HG03139 (cell line): ENCODE data around the gene SPSB4.

Experiments used
- ATAC-seq: cut with Tn5 transposase; IDR thresholded peaks from one replicate; pipeline ENCODE4 v1.9.1; 2021; ENCODE audit not compliant: unreplicated experiment

Gene SPSB4

GRCh38 chr3:141052201-141053069, 1.3 kb downstream of the SPSB4 start:
- no peak for ATAC-seq

DNA sequence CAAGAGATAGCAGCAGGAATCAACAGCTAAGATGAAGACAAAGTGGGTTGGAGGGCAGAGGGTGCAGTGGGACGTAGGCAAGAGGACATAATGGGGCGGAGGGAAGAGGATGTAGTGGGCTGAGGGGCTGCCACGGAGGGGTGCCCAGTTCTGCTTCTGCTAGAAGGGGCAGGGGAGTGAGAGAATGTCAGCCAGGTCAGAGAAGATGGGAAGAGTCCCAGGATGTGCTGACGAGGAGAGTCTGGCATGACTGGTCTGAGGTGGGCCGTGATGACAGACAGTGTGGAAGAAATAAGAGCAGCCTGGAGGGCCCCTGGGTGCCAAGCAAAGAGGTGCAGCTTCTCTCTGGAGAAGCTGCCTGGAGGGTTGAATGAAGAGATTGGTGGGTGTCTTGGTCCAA, 4.0 kb downstream of the SPSB4 start:
- no peak for ATAC-seq

DNA sequence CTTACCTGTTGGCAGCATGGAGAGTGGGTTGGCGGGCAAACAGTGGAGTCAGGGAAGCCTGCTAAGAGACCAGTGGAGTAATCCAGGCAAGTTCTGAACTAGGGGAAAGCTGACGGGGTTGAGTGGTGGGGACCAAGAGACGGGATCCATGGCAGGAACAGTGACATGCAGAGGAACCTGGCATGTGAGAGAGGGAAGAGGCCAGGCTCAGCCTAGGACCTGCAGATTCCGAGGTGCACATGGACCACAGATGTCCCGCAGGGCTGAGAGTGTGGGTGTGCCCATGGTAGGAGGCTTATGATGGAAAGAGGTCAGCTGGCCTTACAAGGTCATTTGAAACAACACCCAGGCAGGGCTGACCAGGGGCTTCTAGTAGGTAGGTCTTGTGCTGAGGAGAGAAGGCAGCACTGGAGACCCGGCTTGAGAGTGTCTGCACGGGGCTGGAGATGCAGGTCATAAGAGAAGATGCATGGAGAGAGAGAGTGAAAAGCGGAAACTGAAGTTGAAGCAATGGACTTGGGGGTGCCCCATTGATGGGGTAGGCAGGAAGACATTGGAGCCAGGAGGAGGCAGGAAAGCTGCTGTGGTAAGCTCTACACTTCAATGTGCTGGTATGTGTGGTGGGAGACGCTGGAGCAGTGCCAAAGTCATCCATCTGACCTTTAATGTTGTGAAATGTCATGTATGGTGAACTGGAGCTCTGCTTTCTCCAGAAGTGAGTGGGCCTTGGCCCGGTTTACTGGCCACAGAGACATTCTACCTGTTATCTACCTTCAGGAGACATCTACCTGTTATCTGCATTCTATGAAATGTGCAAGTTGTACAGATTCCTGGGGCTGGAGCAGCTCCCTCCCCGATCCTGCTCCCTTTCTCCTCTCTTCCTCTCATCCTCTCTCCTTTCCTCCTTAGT, 4.6 kb downstream of the SPSB4 start:
- no peak for ATAC-seq

DNA sequence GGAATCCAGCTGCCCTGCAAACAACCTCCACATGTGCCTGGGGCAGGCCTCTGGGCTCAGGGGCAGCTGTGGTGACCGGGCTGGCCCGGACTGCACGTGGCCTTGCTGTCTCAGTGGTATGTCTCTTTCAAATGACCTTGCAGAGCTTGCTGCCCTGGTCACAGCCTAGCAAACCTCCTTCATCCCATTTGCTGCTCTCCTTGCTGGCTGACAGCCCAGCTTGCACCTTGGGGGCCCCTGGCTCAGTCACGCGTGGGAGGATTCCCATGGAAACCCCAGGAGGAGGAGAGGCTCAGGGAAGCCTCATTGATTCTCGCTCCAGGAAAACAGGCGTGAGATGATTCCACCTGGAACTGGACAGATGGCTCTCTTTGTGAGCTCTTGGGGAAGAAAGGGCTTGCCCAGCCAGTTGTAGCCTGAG, 5.6 kb downstream of the SPSB4 start:
- ATAC-seq: no peak

GRCh38 chr3:141057436-141057835, 6.3 kb downstream of the SPSB4 start:
- no peak for ATAC-seq

- ATAC-seq: no peak
Observed at GRCh38 chr3:141057946-141058800, 7.0 kb downstream of the SPSB4 start.

GRCh38 chr3:141058996-141059395, 7.8 kb downstream of the SPSB4 start:
- ATAC-seq: no peak

DNA sequence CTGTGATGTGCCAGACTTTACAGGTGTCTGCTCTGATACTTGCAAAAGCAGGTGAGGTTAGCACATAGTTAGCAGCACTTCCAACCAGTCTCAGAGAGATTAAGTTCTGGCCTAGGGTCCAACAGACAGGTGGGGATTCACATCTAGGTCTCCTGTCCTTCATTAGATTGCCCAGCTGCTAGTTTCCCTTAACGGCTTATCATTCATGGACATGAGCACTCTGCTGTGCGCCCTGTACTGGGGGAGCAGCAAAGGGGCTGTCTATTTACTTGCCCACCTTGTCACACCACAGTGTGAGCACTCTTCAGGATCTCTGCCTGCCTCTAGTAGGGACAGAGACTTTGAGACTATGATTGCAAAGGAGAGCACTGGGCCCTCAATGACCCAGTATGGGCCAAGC, 8.7 kb downstream of the SPSB4 start:
- ATAC-seq: no peak

DNA sequence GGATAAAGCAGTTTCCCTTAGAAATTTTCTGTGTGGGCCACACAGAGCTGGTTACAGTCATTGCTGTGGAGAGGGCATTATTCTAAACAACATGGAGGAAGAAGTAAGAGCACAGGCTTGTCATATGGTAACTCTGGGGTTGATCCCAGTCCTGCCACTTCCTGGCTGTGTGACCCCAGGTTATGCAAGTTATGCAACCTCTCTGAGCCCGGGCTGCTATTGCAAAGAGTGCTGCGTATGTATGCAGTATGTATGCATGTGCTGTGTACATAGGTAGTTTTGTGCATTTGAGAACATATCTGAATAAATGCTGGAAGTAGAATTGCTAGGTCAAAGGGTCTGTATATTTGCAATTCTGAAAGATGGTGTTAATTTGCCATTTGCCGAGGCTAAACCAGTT, 9.2 kb downstream of the SPSB4 start:
- no peak for ATAC-seq

- no peak for ATAC-seq
Observed at GRCh38 chr3:141063831-141064230, 12.7 kb downstream of the SPSB4 start.

GRCh38 chr3:141064255-141064926, 13.2 kb downstream of the SPSB4 start:
- no peak for ATAC-seq

DNA sequence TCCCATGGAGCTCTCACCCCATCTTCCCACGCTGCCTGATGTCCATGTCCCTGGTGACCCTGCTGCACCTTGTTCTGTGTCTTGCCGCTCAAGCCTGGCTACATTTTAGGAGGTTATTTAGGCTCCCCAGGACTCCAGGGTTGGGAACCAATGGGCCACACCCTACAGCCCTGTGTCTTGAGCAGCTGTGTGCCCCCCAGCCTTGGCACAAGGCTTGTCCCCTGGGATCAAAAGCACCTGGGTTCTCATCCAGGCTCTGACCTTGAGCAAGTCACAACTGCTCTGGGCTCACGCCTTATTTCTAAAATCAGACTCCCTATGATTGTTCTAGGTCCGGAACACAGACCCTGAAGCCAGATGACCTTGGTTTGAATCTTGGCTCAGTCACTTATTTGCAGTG, 14.1 kb downstream of the SPSB4 start:
- ATAC-seq: no peak

- no peak for ATAC-seq
Observed at GRCh38 chr3:141065841-141066805, 15.0 kb downstream of the SPSB4 start.

DNA sequence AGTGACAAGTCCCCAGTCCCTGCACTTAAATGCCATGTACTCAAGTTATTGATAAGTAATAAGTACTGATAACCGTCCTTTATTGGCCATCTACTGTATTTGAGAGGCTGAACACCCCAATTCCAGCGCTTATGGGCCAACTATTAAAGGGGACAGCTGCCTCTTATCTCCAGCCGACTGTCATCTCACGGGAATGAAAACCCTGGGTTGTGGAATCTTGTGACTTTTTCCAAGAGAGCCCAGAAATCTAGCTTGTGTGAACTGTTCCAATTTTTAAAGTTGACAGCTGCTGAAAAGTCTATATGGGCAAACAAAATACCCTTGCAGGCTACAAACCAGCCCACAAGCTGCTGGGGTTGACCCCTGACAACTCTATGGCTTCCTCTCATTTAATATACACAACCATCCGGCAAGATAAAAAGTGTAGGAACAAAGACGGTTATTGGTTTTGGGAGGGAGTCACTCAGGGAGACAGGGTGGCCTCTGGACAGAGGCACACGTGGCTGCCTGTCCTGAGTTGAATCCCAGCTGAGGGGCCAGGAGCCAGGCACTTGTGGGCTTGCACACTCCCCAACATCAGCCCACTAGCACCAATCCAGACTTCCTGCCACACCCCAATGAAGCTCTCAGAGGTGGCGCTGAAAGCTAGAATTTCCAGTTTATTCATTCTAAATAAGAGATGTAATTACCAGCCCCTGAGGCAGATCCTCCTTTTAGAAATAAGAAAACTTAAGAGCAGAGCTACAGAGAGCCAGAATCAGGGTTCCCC, 16.2 kb downstream of the SPSB4 start:
- ATAC-seq: no peak

- no peak for ATAC-seq
Observed at GRCh38 chr3:141070229-141070628, 19.1 kb downstream of the SPSB4 start.

DNA sequence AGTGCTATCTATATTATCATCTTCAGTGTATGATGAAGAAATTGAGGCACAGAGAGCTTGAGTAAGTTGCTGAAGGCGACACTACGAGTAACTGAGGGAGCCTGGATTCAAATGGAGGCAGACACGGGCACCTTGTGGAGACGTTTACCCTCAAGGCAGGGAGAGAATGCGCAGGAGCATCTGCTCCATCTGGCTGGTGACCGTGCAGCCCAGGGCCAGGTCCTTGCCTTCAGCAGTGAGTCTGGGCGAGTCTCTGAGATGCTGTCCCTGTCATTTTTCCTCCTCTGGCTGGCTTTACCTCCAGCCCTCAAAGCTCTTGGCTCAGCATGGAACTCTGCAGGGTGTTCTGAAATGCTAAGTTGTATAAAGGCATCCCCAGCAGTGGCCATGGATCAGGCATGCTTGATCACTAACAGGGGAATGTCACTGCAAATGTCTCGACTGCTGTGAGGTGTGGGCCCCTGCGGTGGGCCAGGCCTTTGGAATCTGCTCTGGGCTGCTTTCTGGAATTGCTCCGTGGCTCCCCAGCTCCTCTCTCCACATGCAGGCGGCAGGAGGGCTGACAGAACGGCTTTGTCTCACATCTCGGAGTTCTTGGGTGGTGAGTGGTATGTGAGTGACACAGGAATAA, 19.7 kb downstream of the SPSB4 start:
- ATAC-seq: no peak

DNA sequence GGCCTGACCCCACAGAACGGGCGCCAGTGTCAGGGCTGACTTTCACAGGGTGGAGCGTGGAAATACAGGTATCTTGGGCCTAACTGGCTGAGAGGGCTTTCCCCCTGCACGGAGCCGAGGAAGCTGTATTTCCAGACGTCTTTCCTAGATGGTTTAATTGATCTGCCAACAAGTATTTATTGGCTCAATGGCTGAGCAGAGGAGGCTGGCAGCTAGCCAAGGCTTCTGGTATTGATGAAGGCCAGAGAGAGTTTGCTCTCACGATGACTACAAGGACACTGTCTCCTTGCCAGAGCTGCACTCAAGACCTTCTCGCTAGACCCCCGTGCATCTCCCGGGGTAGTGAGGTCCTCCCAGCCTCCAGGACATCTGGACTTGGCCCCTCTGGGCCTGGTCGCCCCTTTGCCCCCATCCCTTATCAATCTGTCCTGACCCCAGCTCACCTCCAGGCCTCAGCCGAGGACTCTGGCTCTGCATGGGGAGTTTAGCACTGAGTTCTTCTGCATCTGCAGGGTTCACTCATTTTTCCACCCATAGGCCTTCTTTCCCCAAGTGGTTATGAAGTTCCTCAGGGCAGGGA, 20.6 kb downstream of the SPSB4 start:
- ATAC-seq: no peak

GRCh38 chr3:141072950-141073349, 21.8 kb downstream of the SPSB4 start:
- ATAC-seq: no peak
